IMR-90 (cell line): ENCODE results near the gene MARF1. TPM values are rescaled to one million over a fixed set of nuclear protein-coding genes. Genes with fewer than 3 reads are reported as not detected.
A peak's percentile ranks its signal among the peaks of the same experiment; 100 is the strongest.

Experiments
- ATAC-seq: fragments of 200-7000 bp; cut with Tn5 transposase; 2 replicates; pipeline ENCODE4 v1.9.1; 2020; ENCODE audit warnings: low read depth, mild to moderate bottlenecking, moderate library complexity
- BruUV-seq: library from RNA; stranded (reverse); fragments of 400-500 nt; replicated peaks from 2 replicates; lab custom pipeline; 2021; lab: Mats Ljungman, UMichigan
- CTCF ChIA-PET: fragments of 300-600 bp; formaldehyde crosslinking; extraction: SDS; loops from one replicate; lab custom pipeline; 2021; ENCODE audit warnings: antibody characterized with exemption; lab: Yijun Ruan, JAX
- POLR2A ChIA-PET: fragments of 300-600 bp; sonication (Branson Sonifier 250); formaldehyde crosslinking; loops from one replicate; lab custom pipeline; 2022; ENCODE audit warnings: antibody characterized with exemption; ENCODE audit not compliant: unreplicated experiment; lab: Charles Lee
- DNase-seq: peaks from one replicate; pipeline ENCODE4 v3.0.0; 2013
- H2AFZ ChIP-seq: replicated peaks from 2 replicates; pipeline ENCODE3; 2013; ENCODE audit warnings: low read length, mild to moderate bottlenecking; ENCODE audit not compliant: poor library complexity
- H2AK5ac ChIP-seq: 2 replicates; pipeline ENCODE4 v1.6.1; 2013; ENCODE audit warnings: low read depth, low read length, inconsistent platforms
- H2AK9ac ChIP-seq: replicated peaks from 2 replicates; pipeline ENCODE3; 2013; ENCODE audit warnings: mild to moderate bottlenecking, low read depth, low read length, moderate library complexity; ENCODE audit not compliant: poor library complexity
- H2BK120ac ChIP-seq: 2 replicates; pipeline ENCODE4 v1.6.1; 2013; ENCODE audit warnings: low read depth, low read length, inconsistent platforms
- H2BK15ac ChIP-seq: 3 replicates; pipeline ENCODE4 v1.6.1; 2013; ENCODE audit warnings: low read depth, low read length, inconsistent platforms
- H2BK20ac ChIP-seq: 2 replicates; pipeline ENCODE4 v1.6.1; 2013; ENCODE audit warnings: low read depth, mild to moderate bottlenecking, inconsistent platforms, low read length, moderate library complexity
- H2BK5ac ChIP-seq: 2 replicates; pipeline ENCODE4 v1.6.1; 2013; ENCODE audit warnings: mild to moderate bottlenecking, low read depth, low read length, inconsistent platforms; ENCODE audit not compliant: poor library complexity, severe bottlenecking
- H3K14ac ChIP-seq: replicated peaks from 2 replicates; pipeline ENCODE4 v1.6.1; 2013; ENCODE audit warnings: low read depth, low read length, inconsistent platforms
- H3K18ac ChIP-seq: 2 replicates; pipeline ENCODE4 v1.6.1; 2013; ENCODE audit warnings: low read depth, low read length, control low read depth
- H3K23ac ChIP-seq: 2 replicates; pipeline ENCODE4 v1.6.1; 2013; ENCODE audit warnings: low read depth, low read length, inconsistent platforms
- H3K27ac ChIP-seq: 2 replicates; pipeline ENCODE4 v1.5.1; 2013; ENCODE audit warnings: mild to moderate bottlenecking, control low read depth, low read length; ENCODE audit not compliant: insufficient read depth
- H3K27me3 ChIP-seq: 2 replicates; pipeline ENCODE4 v1.6.1; 2013; ENCODE audit warnings: low read length; ENCODE audit not compliant: control insufficient read depth, insufficient read depth
- H3K36me3 ChIP-seq: 2 replicates; pipeline ENCODE4 v1.6.1; 2013; ENCODE audit warnings: low read length, mixed read lengths; ENCODE audit not compliant: control insufficient read depth, insufficient read depth
- H3K4ac ChIP-seq: 2 replicates; pipeline ENCODE4 v1.6.1; 2013; ENCODE audit warnings: low read depth, low read length, inconsistent platforms
- H3K4me1 ChIP-seq: 2 replicates; pipeline ENCODE4 v1.6.1; 2013; ENCODE audit warnings: low read length, mixed read lengths; ENCODE audit not compliant: control insufficient read depth, insufficient read depth
- H3K4me2 ChIP-seq: 2 replicates; pipeline ENCODE4 v1.6.1; 2013; ENCODE audit warnings: low read depth, mild to moderate bottlenecking, control low read depth, low read length, moderate library complexity
- H3K4me3 ChIP-seq: 2 replicates; pipeline ENCODE4 v1.5.1; 2013; ENCODE audit warnings: low read depth, mild to moderate bottlenecking, control low read depth, low read length, moderate library complexity; ENCODE audit not compliant: insufficient read depth
- H3K56ac ChIP-seq: 2 replicates; pipeline ENCODE4 v1.6.1; 2013; ENCODE audit warnings: low read length, inconsistent platforms; ENCODE audit not compliant: insufficient read depth; ENCODE audit errors: extremely low read depth
- H3K79me1 ChIP-seq, 2 experiments: 2 replicates each; pipeline ENCODE4 v1.6.1; 2013; ENCODE audit warnings: low read length in 2 of 2, inconsistent platforms in 1 of 2, low read depth in 1 of 2
- H3K9ac ChIP-seq: 2 replicates; pipeline ENCODE4 v1.6.1; 2013; ENCODE audit warnings: low read depth, low read length, control low read depth
- H3K9me1 ChIP-seq: 2 replicates; pipeline ENCODE4 v1.6.1; 2013; ENCODE audit warnings: low read length, inconsistent platforms; ENCODE audit not compliant: insufficient read depth
- H3K9me3 ChIP-seq: 2 replicates; pipeline ENCODE4 v1.6.1; 2013; ENCODE audit warnings: low read length; ENCODE audit not compliant: control insufficient read depth, insufficient read depth
- H4K20me1 ChIP-seq: 2 replicates; pipeline ENCODE4 v1.6.1; 2013; ENCODE audit warnings: low read length, inconsistent platforms; ENCODE audit not compliant: insufficient read depth
- H4K5ac ChIP-seq: 2 replicates; pipeline ENCODE4 v1.6.1; 2013; ENCODE audit warnings: mild to moderate bottlenecking, low read depth, low read length, control low read depth
- H4K8ac ChIP-seq, 2 experiments: 2 replicates each; pipeline ENCODE4 v1.6.1; 2013; ENCODE audit warnings: low read depth in 2 of 2, low read length in 2 of 2, control low read depth in 1 of 2, inconsistent platforms in 1 of 2
- H4K91ac ChIP-seq: 2 replicates; pipeline ENCODE4 v1.6.1; 2013; ENCODE audit warnings: low read depth, low read length, inconsistent platforms; ENCODE audit not compliant: insufficient read depth
- CEBPB ChIP-seq: IDR thresholded peaks from 2 replicates; pipeline ENCODE4 v1.6.1; 2012; ENCODE audit warnings: low read depth, low read length, improper control_type of control experiment
- FOS ChIP-seq: fragments of 150-350 bp; IDR thresholded peaks from 2 replicates; pipeline ENCODE4 v1.6.1; 2016; ENCODE audit warnings: low read depth, low read length
- MAZ ChIP-seq: IDR thresholded peaks from 2 replicates; pipeline ENCODE4 v1.6.1; 2012; ENCODE audit warnings: low read depth, mild to moderate bottlenecking, low read length, improper control_type of control experiment, moderate library complexity, borderline replicate concordance
- MXI1 ChIP-seq: IDR thresholded peaks from 2 replicates; pipeline ENCODE4 v1.6.1; 2012; ENCODE audit warnings: low read depth, mild to moderate bottlenecking, low read length, moderate library complexity, borderline replicate concordance
- RAD21 ChIP-seq: IDR thresholded peaks from 2 replicates; pipeline ENCODE4 v1.6.1; 2012; ENCODE audit warnings: low read length, improper control_type of control experiment
- RFX5 ChIP-seq: IDR thresholded peaks from 2 replicates; pipeline ENCODE4 v1.8.0; 2012; ENCODE audit warnings: low read depth, mild to moderate bottlenecking, low read length, moderate library complexity
- WGBS, 2 experiments: methylation state at CpG; one replicate each; pipeline versions ENCODE4 v1.1.5 to v1.1.7; 2013; ENCODE audit warnings: missing lambda C conversion rate in 2 of 2; ENCODE audit not compliant: insufficient read length in 1 of 2; ENCODE audit errors: extremely low coverage in 2 of 2; 5-methylcytosine and 5-hydroxymethylcytosine counted together
- dilution Hi-C: fragments of 300-500 bp; cut with HindIII; formaldehyde crosslinking; loops from one replicate; pipeline ENCODE4 v1.14.3; 2018; ENCODE audit warnings: low sequenced_read_pairs; ENCODE audit not compliant: unreplicated experiment
- in situ Hi-C: fragments of 300-500 bp; cut with MboI; formaldehyde crosslinking; loops from 3 replicates; pipeline ENCODE4 v1.14.3; 2019; ENCODE audit warnings: low sequenced_read_pairs, inconsistent platforms, mixed read lengths
- intact Hi-C: fragments of 100-400 bp; cut with micrococcal nuclease; formaldehyde crosslinking; loops from 2 replicates; pipeline ENCODE4 v1.10.0; 2022
- polyA plus RNA-seq, 3 experiments: library from polyadenylated mRNA; depleted of rRNA; stranded (reverse); fragments of >200 nt; gene quantifications; 2 replicates each; pipeline ENCODE4 v1.2.3, GENCODE V29; 2012; ENCODE audit warnings: low replicate concordance in 1 of 3
- total RNA-seq: library from RNA; depleted of rRNA; stranded (reverse); fragments of >200 nt; gene quantifications from 2 replicates; pipeline ENCODE4 v1.2.3, GENCODE V29; 2012

The MARF1 gene
- total and polyA plus RNA-seq, 2 of the 4 experiments (the other 2 are of a cell fraction): 9.0 to 12.9 TPM

DNA sequence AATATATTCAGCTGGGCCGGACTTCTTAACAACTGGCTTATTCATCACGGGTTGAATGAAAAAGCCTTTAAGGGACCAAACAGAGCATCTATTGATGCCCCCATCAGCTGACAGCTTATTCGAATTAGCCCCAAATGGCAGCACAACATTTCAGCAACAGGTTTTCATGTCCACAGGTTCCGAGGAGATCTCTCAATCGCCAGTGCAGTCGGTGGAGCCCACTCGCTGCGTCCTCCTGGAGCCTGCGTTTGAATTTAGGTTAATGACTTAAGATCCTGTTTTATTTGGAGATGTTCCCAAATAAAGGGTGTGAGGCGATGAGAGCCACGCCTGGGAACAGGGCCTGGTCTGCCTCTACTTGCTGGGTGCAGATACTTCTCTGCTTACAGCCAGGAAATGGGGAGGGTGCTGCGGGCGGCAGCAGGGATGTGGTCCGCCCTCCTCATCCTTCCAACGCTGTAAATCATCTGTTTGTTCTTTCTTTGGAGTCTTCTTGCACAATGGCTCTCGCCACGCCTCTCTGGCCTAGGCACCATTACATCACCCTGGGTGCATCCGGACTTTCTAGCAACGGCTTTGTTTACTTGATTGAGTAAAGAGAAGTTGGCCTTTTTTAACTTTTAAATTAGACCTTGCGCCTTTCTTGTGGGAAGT, 29.7 kb upstream of the MARF1 start:
- Histone ChIP-seq H3K9ac (peak overlapping the region; percentile 11; the same call in 1 of the 2 replicates), H3K4me1 (peaks cover 11% of the 10 kb centered on the region), H3K4me3 (no peak overlapping the region), H2AFZ (peak overlapping the region; percentile 83), H3K14ac (peak overlapping the region; percentile 49), H3K4ac (peak overlapping the region; percentile 81), H2BK5ac (peak overlapping the region; percentile 63), H2AK5ac (peak overlapping the region; percentile 71), H3K27me3 (no peaks in the 10 kb centered on the region), H2BK120ac (peak overlapping the region; percentile 67), H3K56ac (peak overlapping the region; percentile 60), H3K79me1 (peaks cover 31 to 58% of the 10 kb centered on the region in 2 experiments), H2BK20ac (peak overlapping the region; percentile 63), H2AK9ac (peak overlapping the region; percentile 22), H3K27ac (peak overlapping the region; percentile 64), H3K36me3 (peaks cover 19% of the 10 kb centered on the region), H4K5ac (no peak overlapping the region), H3K9me3 (no peaks in the 10 kb centered on the region), H4K91ac (peak overlapping the region; percentile 67), H2BK15ac (peak overlapping the region; percentile 67), H3K4me2 (peak overlapping the region; percentile 49), H3K9me1 (peaks cover 9% of the 10 kb centered on the region), H4K8ac (peak overlapping the region; percentile 11 to 75; a peak in 1 of 4 replicates), H4K20me1 (peaks cover 8% of the 10 kb centered on the region; the same call in 1 of the 2 replicates), H3K23ac (peak overlapping the region; percentile 46), H3K18ac (peak overlapping the region; percentile 6; the same call in 1 of the 2 replicates)
- BruUV-seq: no TSS peak
- in situ Hi-C loops (no loop called here), dilution Hi-C loops (no loop called here), intact Hi-C loops (loop anchor here (2.0 kb wide), 1 partner anchor 22 kb away; the partner anchor contains the start of gene NDE1)
- ChIA-PET CTCF (interaction anchor here (0.6 to 2.4 kb wide), 3 partner anchors 10 to 237 kb away, joined by 5 to 14 read pairs (median 5); no protein-coding TSS in a partner anchor), POLR2A (interaction anchor here (0.5 to 0.6 kb wide), 2 partner anchors 13 to 77 kb away, joined by 3 to 12 read pairs; no protein-coding TSS in a partner anchor)
- peak; percentile 96 for DNase-seq
- ATAC-seq: peak; percentile 99
- WGBS, 2 experiments: 6% methylated on average over 3 of the region's 20 CpGs; no CpG with 5 or more reads in 1 of the 2 experiments
- TF ChIP-seq FOS (0 out of 2 replicates have a peak, but pooled peaks have one; percentile 18), CEBPB (peak; percentile 100), RFX5 (peak; percentile 29; the same call in 1 of the 2 replicates), MXI1 (peak; percentile 52; the same call in 1 of the 2 replicates), RAD21 (no peak), MAZ (peak; percentile 72; the same call in 1 of the 2 replicates)
